ENCODE measurements around the gene PSMG4.
"Not testable (repeated sequence)": the region's sequence is repeated elsewhere in the genome, so short reads cannot be mapped to it uniquely, and the experiment has no call there.

PSMG4 gene

GRCh38 chr6:3244003-3244831 is 14.5 kb upstream of the PSMG4 start:
- Histone ChIP-seq H3K9ac (no peak overlapping the region), H3K27ac (no peak overlapping the region), H2AFZ (no peak overlapping the region), H3K4me1 (no peaks in the 10 kb centered on the region), H3K4me2 (ENCODE audit: low read length) (no peak overlapping the region), H3K36me3 (ENCODE audit: control insufficient read depth, insufficient read depth, low read length) (no peaks in the 10 kb centered on the region), H3K27me3 (ENCODE audit: control insufficient read depth, insufficient read depth, low read length) (no peaks in the 10 kb centered on the region), H3K79me2 (no peaks in the 10 kb centered on the region), H3K4me3 (ENCODE audit: low read depth, low read length) (no peak overlapping the region), H3K9me3 (ENCODE audit: control insufficient read depth, low read length) (no peaks in the 10 kb centered on the region)
- no peak for TF ChIP-seq CTCF (IDR thresholded peaks at IDR 0.05)

- H2AFZ ChIP-seq; H3K4me2 ChIP-seq (ENCODE audit: low read length); H3K4me3 ChIP-seq (ENCODE audit: low read depth, low read length); H3K36me3 ChIP-seq (ENCODE audit: control insufficient read depth, insufficient read depth, low read length); H3K27ac ChIP-seq; H3K27me3 ChIP-seq (ENCODE audit: control insufficient read depth, insufficient read depth, low read length); H3K79me2 ChIP-seq; H3K4me1 ChIP-seq; H3K9me3 ChIP-seq (ENCODE audit: control insufficient read depth, low read length); H3K9ac ChIP-seq: not testable (repeated sequence)
Measured at GRCh38 chr6:3244832-3245161, 13.9 kb upstream of the PSMG4 start.

DNA sequence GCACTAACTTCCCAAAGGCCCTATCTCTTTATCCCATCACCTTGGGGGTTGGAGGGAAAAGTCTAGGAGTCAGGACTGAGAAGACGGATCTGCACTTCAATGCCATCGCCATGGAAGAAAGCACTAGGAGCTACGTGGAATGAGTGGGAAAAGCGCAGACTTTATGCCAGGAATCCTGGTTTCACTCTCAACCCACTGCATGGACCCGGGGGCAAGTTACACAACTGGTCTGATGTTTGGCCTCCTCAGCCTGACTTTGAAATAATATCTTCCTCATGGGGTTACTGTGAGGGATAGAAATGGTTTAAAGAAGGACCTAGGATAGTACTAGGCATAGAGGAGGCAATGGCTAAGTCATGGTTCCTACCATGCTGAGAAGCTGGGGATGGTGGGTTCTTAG is 13.5 kb upstream of the PSMG4 start:
- no peak overlapping the region for H3K4me2 ChIP-seq (ENCODE audit: low read length)
- TF ChIP-seq CTCF (IDR thresholded peaks at IDR 0.05), result no peak
- no peak overlapping the region for H3K4me3 ChIP-seq (ENCODE audit: low read depth, low read length)
- H3K36me3 ChIP-seq (ENCODE audit: control insufficient read depth, insufficient read depth, low read length), result no peaks in the 10 kb centered on the region
- H3K9ac ChIP-seq, result no peak overlapping the region
- H3K27ac ChIP-seq, result no peak overlapping the region
- no peaks in the 10 kb centered on the region for H3K4me1 ChIP-seq
- no peaks in the 10 kb centered on the region for H3K27me3 ChIP-seq (ENCODE audit: control insufficient read depth, insufficient read depth, low read length)
- no peaks in the 10 kb centered on the region for H3K79me2 ChIP-seq
- H3K9me3 ChIP-seq (ENCODE audit: control insufficient read depth, low read length), result no peaks in the 10 kb centered on the region
- H2AFZ ChIP-seq, result no peak overlapping the region

DNA sequence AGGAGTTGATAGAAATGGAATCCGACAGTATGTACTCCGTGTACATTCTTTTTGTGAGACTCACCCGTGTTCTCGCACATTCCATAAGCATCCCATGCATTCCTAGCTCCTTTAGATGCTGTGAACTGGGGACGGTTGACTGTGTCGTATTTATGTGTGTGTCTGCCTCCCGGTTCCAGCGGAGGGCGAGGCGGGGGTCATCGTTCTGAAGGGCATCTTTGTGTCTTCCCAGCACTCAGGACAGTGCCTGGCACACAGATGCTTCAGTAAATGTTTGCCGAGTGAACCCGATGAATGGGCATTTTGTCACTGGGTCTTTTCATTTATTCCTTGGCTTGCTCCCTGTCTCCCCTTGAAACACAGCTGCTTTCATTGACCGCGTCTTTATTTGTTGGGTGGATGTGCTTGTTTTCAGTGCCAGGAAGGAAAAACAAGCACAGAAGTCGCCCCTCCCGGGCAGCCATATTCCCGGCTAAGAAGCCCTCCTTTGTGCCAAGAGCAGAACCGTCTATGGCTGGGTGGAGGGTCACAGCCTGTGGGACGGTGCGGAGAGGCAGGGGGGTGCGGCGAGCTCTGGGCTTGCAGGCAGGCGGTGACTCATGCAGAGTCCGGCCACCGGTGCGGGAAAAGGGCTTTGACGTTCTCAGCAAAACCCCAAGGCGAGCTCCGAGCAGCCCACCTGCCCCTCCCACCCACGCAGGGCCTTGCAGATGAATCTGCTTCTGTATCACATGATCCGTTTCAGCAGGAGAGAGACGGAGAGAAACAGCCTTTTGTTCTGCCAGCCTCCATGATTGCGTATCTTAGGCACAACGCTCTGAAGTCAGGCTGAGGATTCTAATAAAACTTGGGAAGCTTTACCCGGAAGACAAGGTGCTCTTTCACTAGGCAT is 11.2 kb upstream of the PSMG4 start:
- H3K9me3 ChIP-seq (ENCODE audit: control insufficient read depth, low read length), result no peaks in the 10 kb centered on the region
- H3K79me2 ChIP-seq, result no peaks in the 10 kb centered on the region
- no peaks in the 10 kb centered on the region for H3K27me3 ChIP-seq (ENCODE audit: control insufficient read depth, insufficient read depth, low read length)
- no peak overlapping the region for H3K9ac ChIP-seq
- H3K4me1 ChIP-seq, result peaks cover 5% of the 10 kb centered on the region
- peak overlapping the region; percentile 34 for H3K4me2 ChIP-seq (ENCODE audit: low read length)
- H3K27ac ChIP-seq, result no peak overlapping the region
- no peak for TF ChIP-seq CTCF (IDR thresholded peaks at IDR 0.05)
- H3K4me3 ChIP-seq (ENCODE audit: low read depth, low read length), result no peak overlapping the region
- H3K36me3 ChIP-seq (ENCODE audit: control insufficient read depth, insufficient read depth, low read length), result no peaks in the 10 kb centered on the region
- peak overlapping the region; percentile 25 for H2AFZ ChIP-seq

GRCh38 chr6:3249821-3250220 is 8.9 kb upstream of the PSMG4 start:
- Histone ChIP-seq H3K36me3 (ENCODE audit: control insufficient read depth, insufficient read depth, low read length) (no peaks in the 10 kb centered on the region), H3K4me3 (ENCODE audit: low read depth, low read length) (no peak overlapping the region), H2AFZ (no peak overlapping the region), H3K27ac (no peak overlapping the region), H3K4me2 (ENCODE audit: low read length) (no peak overlapping the region), H3K4me1 (peaks cover 5% of the 10 kb centered on the region), H3K9me3 (ENCODE audit: control insufficient read depth, low read length) (no peaks in the 10 kb centered on the region), H3K9ac (no peak overlapping the region), H3K79me2 (no peaks in the 10 kb centered on the region), H3K27me3 (ENCODE audit: control insufficient read depth, insufficient read depth, low read length) (no peaks in the 10 kb centered on the region)
- TF ChIP-seq CTCF (IDR thresholded peaks at IDR 0.05), result no peak

All from parathyroid adenoma (tissue), 2 donors.